ENCODE measurements around the gene HIPK2.

DNA sequence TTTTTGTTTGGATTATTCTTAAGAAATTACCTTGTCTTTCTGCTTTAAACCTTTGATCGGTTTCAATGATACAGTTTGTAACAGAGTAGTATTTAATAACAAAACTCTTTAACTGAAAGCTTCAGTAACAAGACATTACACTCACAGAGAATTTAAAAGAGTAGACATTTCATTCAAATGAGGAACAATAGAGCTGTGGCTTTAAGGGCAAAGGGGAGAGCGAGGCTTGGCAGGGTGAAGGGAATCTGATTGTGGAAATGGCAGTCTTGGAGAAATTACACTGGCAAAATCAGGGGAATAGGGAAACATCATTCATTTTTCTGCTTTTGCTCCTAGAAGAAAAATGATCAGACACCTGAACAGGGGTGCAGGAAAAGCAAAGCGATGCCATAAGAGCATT lies 5.1 kb upstream of the HIPK2 start:
- no peak for TF ChIP-seq POLR2A (IDR thresholded peaks at IDR 0.05)
- TF ChIP-seq, protein P1, sequence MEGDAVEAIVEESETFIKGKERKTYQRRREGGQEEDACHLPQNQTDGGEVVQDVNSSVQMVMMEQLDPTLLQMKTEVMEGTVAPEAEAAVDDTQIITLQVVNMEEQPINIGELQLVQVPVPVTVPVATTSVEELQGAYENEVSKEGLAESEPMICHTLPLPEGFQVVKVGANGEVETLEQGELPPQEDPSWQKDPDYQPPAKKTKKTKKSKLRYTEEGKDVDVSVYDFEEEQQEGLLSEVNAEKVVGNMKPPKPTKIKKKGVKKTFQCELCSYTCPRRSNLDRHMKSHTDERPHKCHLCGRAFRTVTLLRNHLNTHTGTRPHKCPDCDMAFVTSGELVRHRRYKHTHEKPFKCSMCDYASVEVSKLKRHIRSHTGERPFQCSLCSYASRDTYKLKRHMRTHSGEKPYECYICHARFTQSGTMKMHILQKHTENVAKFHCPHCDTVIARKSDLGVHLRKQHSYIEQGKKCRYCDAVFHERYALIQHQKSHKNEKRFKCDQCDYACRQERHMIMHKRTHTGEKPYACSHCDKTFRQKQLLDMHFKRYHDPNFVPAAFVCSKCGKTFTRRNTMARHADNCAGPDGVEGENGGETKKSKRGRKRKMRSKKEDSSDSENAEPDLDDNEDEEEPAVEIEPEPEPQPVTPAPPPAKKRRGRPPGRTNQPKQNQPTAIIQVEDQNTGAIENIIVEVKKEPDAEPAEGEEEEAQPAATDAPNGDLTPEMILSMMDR (IDR thresholded peaks at IDR 0.05): no peak
